GM12892 (cell line): Measurements from ENCODE around the gene TRIP12.
"Not testable (repeated sequence)": the region's sequence is repeated elsewhere in the genome, so short reads cannot be mapped to it uniquely, and the experiment has no call there.

Source experiments
- DNase-seq: peaks from one replicate; pipeline ENCODE4 v3.0.0; 2011; ENCODE audit not compliant: insufficient read length
- FAIRE-seq: peaks from 2 replicates; lab custom pipeline; 2011; peaks lifted over from hg19 to GRCh38; lab: Jason Lieb, UNC
- POLR2A ChIP-seq: IDR thresholded peaks from 2 replicates; pipeline ENCODE4 v1.6.1; 2011; ENCODE audit warnings: low read depth, low read length, control low read depth
- POLR2AphosphoS5 ChIP-seq: IDR thresholded peaks from 2 replicates; pipeline ENCODE4 v1.6.1; 2011; ENCODE audit warnings: low read depth, low read length, control low read depth
- TAF1 ChIP-seq: IDR thresholded peaks from 2 replicates; pipeline ENCODE4 v1.6.1; 2011; ENCODE audit warnings: low read depth, mild to moderate bottlenecking, control low read depth, low read length, borderline replicate concordance

Gene TRIP12

GRCh38 chr2:229937537-229937936 lies 15.7 kb upstream of the TRIP12 start:
- FAIRE-seq (no peak), DNase-seq (no peak)
- no peak for TF ChIP-seq POLR2A
- no peak for TF ChIP-seq POLR2AphosphoS5
- TF ChIP-seq TAF1: no peak

- DNase-seq (no peak), FAIRE-seq (no peak)
- TF ChIP-seq TAF1 (no peak), POLR2A (no peak), POLR2AphosphoS5 (no peak)
Observed at GRCh38 chr2:229931241-229931640, 9.4 kb upstream of the TRIP12 start.

- DNase-seq (no peak), FAIRE-seq (no peak)
- TF ChIP-seq TAF1: no peak
- TF ChIP-seq POLR2AphosphoS5: no peak
Observed at GRCh38 chr2:229930656-229931055, 8.8 kb upstream of the TRIP12 start.

- FAIRE-seq (no peak), DNase-seq (no peak)
- no peak for TF ChIP-seq POLR2AphosphoS5
- TF ChIP-seq TAF1: no peak
- TF ChIP-seq POLR2A: no peak
Observed at GRCh38 chr2:229927817-229928321, 6.1 kb upstream of the TRIP12 start.

- DNase-seq (no peak), FAIRE-seq (no peak)
Observed at GRCh38 chr2:229925201-229925600, 3.4 kb upstream of the TRIP12 start.

GRCh38 chr2:229924541-229924940 lies 2.7 kb upstream of the TRIP12 start:
- not testable (repeated sequence) for DNase-seq, FAIRE-seq

More at GRCh38 chr2:229925201-229925600, 3.4 kb upstream of the TRIP12 start:
- TF ChIP-seq POLR2AphosphoS5: no peak
- TF ChIP-seq TAF1: no peak
- no peak for TF ChIP-seq POLR2A

- TF ChIP-seq TAF1 (peak; percentile 22; the same call in 1 of the 2 replicates), POLR2AphosphoS5 (no peak)
- peak; percentile 50 for DNase-seq
Observed at GRCh38 chr2:229922449-229923386, 909 bp upstream of the TRIP12 start, which contains the start of gene FBXO36. Gene FBXO36 (plus strand): TSS chr2:229922503. CDS start chr2:229922514, 11 bp downstream.

GRCh38 chr2:229921101-229921891 lies 513 bp downstream of the TRIP12 start:
- peak; percentile 50 for DNase-seq
- TF ChIP-seq POLR2A: peak; percentile 52; the same call in 1 of the 2 replicates
- peak; percentile 25; the same call in 1 of the 2 replicates for TF ChIP-seq POLR2AphosphoS5
- TF ChIP-seq TAF1: no peak
- FAIRE-seq: peak; percentile 76

More at GRCh38 chr2:229922449-229923386, 909 bp upstream of the TRIP12 start, which contains the start of gene FBXO36:
- FAIRE-seq: peak; percentile 56

- TF ChIP-seq TAF1 (no peak), POLR2A (no peak), POLR2AphosphoS5 (no peak)
- FAIRE-seq (peak; percentile 82), DNase-seq (no peak)
Observed at GRCh38 chr2:229920011-229920641, 1.7 kb downstream of the TRIP12 start.

- TF ChIP-seq POLR2AphosphoS5: no peak
- no peak for TF ChIP-seq POLR2A
- no peak for TF ChIP-seq TAF1
- peak; percentile 62 for FAIRE-seq
Observed at GRCh38 chr2:229917793-229918192, 4.0 kb downstream of the TRIP12 start.

GRCh38 chr2:229914171-229914570 lies 7.6 kb downstream of the TRIP12 start:
- peak; percentile 72 for FAIRE-seq
- TF ChIP-seq TAF1 (no peak), POLR2A (no peak), POLR2AphosphoS5 (no peak)
- DNase-seq: no peak

More at GRCh38 chr2:229917793-229918192, 4.0 kb downstream of the TRIP12 start:
- no peak for DNase-seq
